Heart left ventricle (tissue), 16 donors: Measurements from ENCODE around the gene GPANK1. TPM values are rescaled to one million over a fixed set of nuclear protein-coding genes. Genes with fewer than 3 reads are reported as not detected.
A peak's percentile ranks its signal among the peaks of the same experiment; 100 is the strongest.

ENCODE experiments used
- ATAC-seq, 4 donors: fragments of 200-7000 bp; cut with Tn5 transposase; one replicate each; pipeline ENCODE4 v1.9.1; 2020 to 2022; ENCODE audit warnings: moderate library complexity in 4 of 4, mild to moderate bottlenecking in 3 of 4, moderate number of reproducible peaks in 1 of 4
- DNase-seq, 5 donors: peaks; one replicate each; pipeline ENCODE4 v3.0.0-alpha.2; 2020
- H3K27ac ChIP-seq, 12 donors: fragments of 200-600 bp; sonication (generic) in 4 of 12; one replicate each; pipeline versions ENCODE4 v1.5.0 to v1.8.0; 2016 to 2022; ENCODE audit warnings: mild to moderate bottlenecking in 2 of 12
- H3K27me3 ChIP-seq, 9 donors: fragments of 200-600 bp; sonication (generic) in 2 of 9; one replicate each; pipeline versions ENCODE4 v1.5.1 to v1.8.0; 2016 to 2022; ENCODE audit warnings: mild to moderate bottlenecking in 3 of 9
- H3K36me3 ChIP-seq, 9 donors: fragments of 200-600 bp; sonication (generic) in 2 of 9; one replicate each; pipeline versions ENCODE4 v1.5.0 to v1.8.0; 2018 to 2022; ENCODE audit warnings: mild to moderate bottlenecking in 2 of 9
- H3K4me1 ChIP-seq, 12 donors: fragments of 200-600 bp; sonication (generic) in 4 of 12; one replicate each; pipeline versions ENCODE4 v1.5.0 to v1.8.0; 2016 to 2022; ENCODE audit warnings: mild to moderate bottlenecking in 3 of 12
- H3K4me3 ChIP-seq, 12 donors: fragments of 200-600 bp; sonication (generic) in 4 of 12; one replicate each; pipeline versions ENCODE4 v1.5.0 to v1.8.0; 2017 to 2022; ENCODE audit warnings: mild to moderate bottlenecking in 9 of 12, moderate library complexity in 4 of 12
- H3K9me3 ChIP-seq, 12 donors: fragments of 200-600 bp; sonication (generic) in 4 of 12; one replicate each; pipeline versions ENCODE4 v1.5.0 to v1.8.0; 2016 to 2022; ENCODE audit warnings: mild to moderate bottlenecking in 1 of 12
- POLR2A ChIP-seq, 2 donors: fragments of 450-650 bp; IDR thresholded peaks; one replicate each; pipeline ENCODE4 v1.6.1; 2017; ENCODE audit warnings: antibody characterized with exemption in 2 of 2, mild to moderate bottlenecking in 2 of 2, moderate library complexity in 2 of 2
- WGBS, 4 donors: extraction: QIAGEN DNeasy Blood & Tissue Kit in 2 of 4; methylation state at CpG; one replicate each; pipeline versions ENCODE4 v1.1.5 to v1.1.7; 2013 to 2018; 5-methylcytosine and 5-hydroxymethylcytosine counted together
- intact Hi-C, 10 donors: fragments of 100-400 bp; cut with DNase I; formaldehyde crosslinking; loops; one replicate each; pipeline versions ENCODE4 v1.11.1 to v1.14.2; 2022
- polyA plus RNA-seq, 2 donors: library from polyadenylated mRNA; stranded (reverse); fragments of 200-250 nt; gene quantifications; one replicate each; pipeline ENCODE4 v1.2.3, GENCODE V29; 2013
- total RNA-seq, 9 donors: library from RNA; depleted of rRNA in 2 of 9; stranded (reverse); fragments of >200 nt in 2 of 9; fragmentation: NEBNext Ultra II Directional in 3 of 9; extraction: Animal tissue kit (Norgen Biotek cat#: 25700) in 3 of 9; gene quantifications; one replicate each; pipeline versions ENCODE4 v1.1.0 to v1.2.4, GENCODE V29; 2016 to 2023
- TF ChIP-seq, protein P1 (sequence below), 12 donors: fragments of 200-600 bp; sonication (generic) in 4 of 12; IDR thresholded peaks; one replicate each; pipeline versions ENCODE4 v1.5.0 to v1.8.0; 2018 to 2022; ENCODE audit warnings: antibody characterized with exemption in 12 of 12, mild to moderate bottlenecking in 5 of 12
- donor health status: ischemic (EF 13 %, LVEDD 7.1; RV severe dilation, severe dysfunction).
- donor health status: healthy with polysubstance abuse.
- donor health status: DM: no; HTN: yes; CAD: no.
- donor health status: DM: no; HTN: no; CAD: no.
- donor health status: ischemic (EF 25% LVEDD 6.9; RV normal size, moderate dysfunction).
- donor health status: ischemic (EF 25% LVEDD 5.7; RV mildly dilated, moderate dysfunction).
- donor health status: healthy.
- donor health status: DM: yes; HTN: yes; CAD: no.
- donor health status: ischemic (EF 35%, LVEDD 5.7; RV mildly dilated, moderate dysfunction).
- donor health status: nonischemic (EF 11% LVEDD 7.7; RV severe dilation, severe dysfunction).
- donor health status: DM: yes; HTN: yes; CAD: no.
- donor health status: PGD.
- donor health status: ischemic (EF 29% LVEDD 5.4; RV normal size, mild dysfunction).
- donor health status: nonischemic (EF 23%, LVEDD 6.1; RV moderate dilation, normal function).

Gene GPANK1
- total and polyA plus RNA-seq, 11 donors: 15.9 to 29.8 (median 19.5) TPM

DNA sequence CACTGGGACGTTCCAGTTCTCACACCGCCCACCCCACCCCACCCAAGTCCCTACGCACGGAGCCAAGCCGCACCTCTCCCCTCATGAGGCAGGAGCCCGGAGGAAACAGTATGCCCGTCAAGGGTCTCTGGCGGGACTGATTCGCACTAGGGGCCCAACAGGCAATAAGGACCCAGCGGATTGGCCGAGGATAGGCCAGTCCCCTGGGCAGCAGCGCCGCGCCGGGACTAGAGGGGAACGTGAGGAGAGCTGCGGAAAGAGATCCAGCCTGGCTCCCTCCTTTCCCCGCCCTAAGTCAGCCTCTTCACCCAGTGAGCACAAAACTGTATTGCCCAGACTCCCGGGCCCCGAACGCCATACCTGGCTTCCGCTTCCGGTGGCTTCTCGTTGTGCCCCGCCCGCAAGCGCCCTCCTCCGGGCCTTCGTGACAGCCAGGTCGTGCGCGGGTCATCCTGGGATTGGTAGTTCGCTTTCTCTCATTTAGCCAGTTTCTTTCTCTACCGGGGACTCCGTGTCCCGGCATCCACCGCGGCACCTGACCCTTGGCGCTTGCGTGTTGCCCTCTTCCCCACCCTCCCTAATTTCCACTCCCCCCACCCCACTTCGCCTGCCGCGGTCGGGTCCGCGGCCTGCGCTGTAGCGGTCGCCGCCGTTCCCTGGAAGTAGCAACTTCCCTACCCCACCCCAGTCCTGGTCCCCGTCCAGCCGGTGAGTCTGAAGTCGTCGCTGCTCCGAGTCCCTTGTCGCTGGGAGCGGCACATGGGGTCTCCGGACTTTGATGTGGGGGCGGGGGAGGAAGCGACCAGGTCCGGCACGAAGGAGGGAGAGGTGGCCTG lies 922 bp upstream of the GPANK1 start, which contains the start of gene CSNK2B:
CSNK2B (plus strand) TSS at position 580 of the 836 bp plus-strand sequence. CDS start 752 bp downstream, outside the sequence.
- H3K4me1 ChIP-seq: peaks cover 9 to 60% (median 38%) of the 10 kb centered on the region in 12 donors
- ATAC-seq: peak; percentile 90 to 94 (median 92)
- no peaks in the 10 kb centered on the region for H3K27me3 ChIP-seq
- peak in 1 of 2 donors; percentile 56 for TF ChIP-seq POLR2A (IDR thresholded peaks at IDR 0.05)
- TF ChIP-seq, protein P1, sequence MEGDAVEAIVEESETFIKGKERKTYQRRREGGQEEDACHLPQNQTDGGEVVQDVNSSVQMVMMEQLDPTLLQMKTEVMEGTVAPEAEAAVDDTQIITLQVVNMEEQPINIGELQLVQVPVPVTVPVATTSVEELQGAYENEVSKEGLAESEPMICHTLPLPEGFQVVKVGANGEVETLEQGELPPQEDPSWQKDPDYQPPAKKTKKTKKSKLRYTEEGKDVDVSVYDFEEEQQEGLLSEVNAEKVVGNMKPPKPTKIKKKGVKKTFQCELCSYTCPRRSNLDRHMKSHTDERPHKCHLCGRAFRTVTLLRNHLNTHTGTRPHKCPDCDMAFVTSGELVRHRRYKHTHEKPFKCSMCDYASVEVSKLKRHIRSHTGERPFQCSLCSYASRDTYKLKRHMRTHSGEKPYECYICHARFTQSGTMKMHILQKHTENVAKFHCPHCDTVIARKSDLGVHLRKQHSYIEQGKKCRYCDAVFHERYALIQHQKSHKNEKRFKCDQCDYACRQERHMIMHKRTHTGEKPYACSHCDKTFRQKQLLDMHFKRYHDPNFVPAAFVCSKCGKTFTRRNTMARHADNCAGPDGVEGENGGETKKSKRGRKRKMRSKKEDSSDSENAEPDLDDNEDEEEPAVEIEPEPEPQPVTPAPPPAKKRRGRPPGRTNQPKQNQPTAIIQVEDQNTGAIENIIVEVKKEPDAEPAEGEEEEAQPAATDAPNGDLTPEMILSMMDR (IDR thresholded peaks at IDR 0.05): peak in 4 of 12 donors; percentile 18 to 41 (median 34)
- intact Hi-C loops: loop anchor here in 3 of 10 donors (1.0 to 10.0 kb wide), 5 partner anchors 45 to 509 kb away; partner anchors contain the start of genes AGPAT1 (in 2 of the 3), RNF5 (in 2 of the 3), ATP6V1G2 (in 1 of the 3) and NELFE (in 1 of the 3)
- peak within 1 kb of the TSS; percentile 83 to 97 (median 95) for H3K27ac ChIP-seq
- peaks cover 4 to 65% (median 57%) of the 10 kb centered on the region in 9 donors for H3K36me3 ChIP-seq
- DNase-seq: peak; percentile 99
- H3K4me3 ChIP-seq: peak within 1 kb of the TSS; percentile 64 to 95 (median 83)
- no peaks in the 10 kb centered on the region for H3K9me3 ChIP-seq
- 0 to 1% (median 0%) methylated on average over 58 to 63 of the region's 63 CpGs for WGBS, 4 donors

DNA sequence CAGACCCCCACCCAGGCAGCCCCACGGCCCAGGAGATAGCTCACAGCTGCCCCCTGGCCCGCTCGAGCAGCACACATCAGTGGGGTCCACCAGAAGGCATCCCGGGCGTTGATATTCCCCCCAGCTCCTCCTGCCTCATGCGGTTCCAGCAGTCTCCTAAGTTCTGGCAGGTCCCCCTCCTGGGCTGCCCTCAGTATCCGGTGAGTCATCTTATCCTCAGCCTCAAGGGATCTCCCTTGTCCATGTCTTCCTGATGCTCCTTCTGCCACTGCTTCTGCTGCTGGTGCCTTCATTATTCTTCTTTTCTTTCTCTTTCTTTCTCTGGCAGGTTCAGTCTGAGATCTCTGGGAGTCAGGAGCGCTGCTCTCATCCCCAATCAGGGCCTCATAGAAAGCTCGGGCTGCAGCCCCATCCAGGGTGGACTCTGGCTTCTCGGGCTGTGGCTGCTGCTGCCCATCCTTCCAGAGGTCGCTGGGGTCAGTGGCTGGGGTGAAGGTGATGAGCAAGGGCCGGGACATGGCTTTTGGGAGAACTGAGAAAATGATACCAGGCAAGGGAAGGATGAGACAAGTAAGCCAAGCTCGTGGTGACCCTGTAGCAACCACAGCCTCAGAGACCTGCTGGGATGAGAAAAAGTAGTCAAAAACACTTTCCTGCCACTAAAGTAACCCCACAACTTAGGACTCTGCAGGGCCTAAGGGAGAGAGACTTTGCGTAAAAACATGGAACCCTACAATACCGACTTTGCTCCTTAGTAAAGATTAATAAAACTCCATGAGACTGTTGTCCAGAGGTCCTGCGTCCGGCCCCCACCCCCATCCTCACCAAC lies 622 bp downstream of the GPANK1 start:
- Histone ChIP-seq H3K9me3 (no peaks in the 10 kb centered on the region), H3K4me1 (peaks cover 12 to 68% (median 47%) of the 10 kb centered on the region in 12 donors), H3K27ac (peak overlapping the region; percentile 83 to 97 (median 95)), H3K27me3 (no peaks in the 10 kb centered on the region), H3K4me3 (peak overlapping the region; percentile 64 to 95 (median 83)), H3K36me3 (peaks cover 4 to 50% (median 42%) of the 10 kb centered on the region in 9 donors)
- WGBS, 4 donors: 8 to 10% (median 9%) methylated on average over 16 to 17 of the region's 17 CpGs
- TF ChIP-seq, protein P1 (IDR thresholded peaks at IDR 0.05): peak in 1 of 12 donors; percentile 10
- peak in 1 of 2 donors; percentile 32 for TF ChIP-seq POLR2A (IDR thresholded peaks at IDR 0.05)
- ATAC-seq (peak in 2 of 4 donors; percentile 7 to 12), DNase-seq (peak in 3 of 5 donors; percentile 52 to 63 (median 62))
- intact Hi-C loops: loop anchor here in 3 of 10 donors (2.0 to 10.0 kb wide), 2 partner anchors 117 to 511 kb away; partner anchors contain the start of genes AGPAT1 (in 2 of the 3), RNF5 (in 2 of the 3), ATP6V1G2 (in 1 of the 3) and NFKBIL1 (in 1 of the 3)

DNA sequence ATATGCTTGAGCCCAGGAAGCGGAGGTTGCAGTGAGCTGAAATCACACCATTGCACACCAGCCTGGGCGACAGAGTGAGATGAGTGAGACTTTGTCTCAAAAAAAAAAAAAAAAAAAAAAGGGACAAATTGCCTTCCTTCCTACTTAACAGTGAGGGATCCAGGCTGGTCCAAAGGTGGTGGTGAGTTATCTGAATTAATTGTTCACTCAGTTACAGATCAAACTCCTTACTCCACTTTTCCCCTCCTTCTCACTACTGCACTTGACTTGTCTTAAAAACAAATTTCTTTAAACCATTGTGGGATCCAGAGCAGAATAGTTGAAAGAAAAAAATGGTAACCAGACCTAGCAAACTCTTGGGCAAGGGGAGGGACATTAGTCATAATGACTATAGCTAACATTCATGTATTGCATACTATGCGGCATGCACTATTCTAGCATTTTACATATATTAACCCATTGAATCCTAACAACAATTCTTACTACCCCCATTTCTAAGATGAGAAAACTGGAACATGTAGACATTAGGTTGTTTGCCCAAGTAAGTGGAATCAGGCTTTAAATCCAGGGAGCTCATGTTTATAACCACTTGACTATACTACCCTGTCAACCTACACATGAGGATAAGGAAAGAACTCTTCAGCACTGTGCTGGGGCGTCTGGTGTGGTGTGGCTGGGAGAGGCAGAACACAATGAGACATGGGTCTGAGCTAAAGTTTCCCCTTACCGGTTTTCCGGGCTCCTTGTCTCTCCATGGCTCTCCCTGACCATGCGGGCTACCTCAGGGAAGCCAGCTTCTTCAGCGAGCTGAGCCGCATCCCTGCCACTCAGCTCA lies 1.5 kb downstream of the GPANK1 start:
- peaks cover 1 to 41% (median 35%) of the 10 kb centered on the region in 9 donors for H3K36me3 ChIP-seq
- no peak for DNase-seq
- H3K4me3 ChIP-seq: peak overlapping the region; percentile 64 to 95 (median 83)
- no peak for TF ChIP-seq POLR2A (IDR thresholded peaks at IDR 0.05)
- peak overlapping the region; percentile 83 to 97 (median 95) for H3K27ac ChIP-seq
- H3K9me3 ChIP-seq: no peaks in the 10 kb centered on the region
- H3K27me3 ChIP-seq: no peaks in the 10 kb centered on the region
- WGBS, 4 donors: 42 to 59% (median 43%) methylated on average over 4 to 9 of the region's 9 CpGs
- intact Hi-C loops: loop anchor here in 2 of 10 donors (10.0 kb wide), 1 partner anchor 511 kb away; the partner anchor contains the start of genes AGPAT1 (in 2 of the 2) and RNF5 (in 2 of the 2)
- ATAC-seq: no peak
- peaks cover 20 to 70% (median 56%) of the 10 kb centered on the region in 12 donors for H3K4me1 ChIP-seq
